Breast epithelium (tissue), 4 donors: Measurements from ENCODE around the gene SPTBN5. TPM values are rescaled to one million over a fixed set of nuclear protein-coding genes. Genes with fewer than 3 reads are reported as not detected.

Experiments used
- DNase-seq, 2 donors: peaks; one replicate each; pipeline ENCODE4 v3.0.0-alpha.2; 2019; ENCODE audit warnings: low spot score in 2 of 2
- H3K27ac ChIP-seq, 2 donors: fragments of 200-600 bp; sonication (generic) in 1 of 2; one replicate each; pipeline ENCODE4 v1.5.1; 2016 to 2019; ENCODE audit warnings: mild to moderate bottlenecking in 1 of 2
- H3K27me3 ChIP-seq, 2 donors: fragments of 200-600 bp; sonication (generic) in 1 of 2; one replicate each; pipeline versions ENCODE4 v1.5.1 to v1.6.0; 2017 to 2019; ENCODE audit warnings: control low read depth in 1 of 2, mild to moderate bottlenecking in 1 of 2
- H3K36me3 ChIP-seq: fragments of 200-600 bp; one replicate; pipeline ENCODE4 v1.5.1; 2019
- H3K4me1 ChIP-seq, 2 donors: fragments of 200-600 bp; sonication (generic); one replicate each; pipeline ENCODE4 v1.5.1; 2016 to 2019; ENCODE audit warnings: control low read depth in 1 of 2
- H3K4me3 ChIP-seq, 3 donors: fragments of 200-600 bp; sonication (generic); 1 replicate in 2 of 3; 2 replicates in 1 of 3; pipeline ENCODE4 v1.5.1; 2016 to 2019; ENCODE audit warnings: mild to moderate bottlenecking in 3 of 3, moderate library complexity in 2 of 3
- H3K9me3 ChIP-seq, 2 donors: fragments of 200-600 bp; sonication (generic) in 1 of 2; one replicate each; pipeline ENCODE4 v1.5.1; 2016 to 2019; ENCODE audit warnings: control low read depth in 1 of 2
- POLR2A ChIP-seq: fragments of 450-650 bp; IDR thresholded peaks from one replicate; pipeline ENCODE4 v1.6.1; 2016; ENCODE audit warnings: antibody characterized with exemption, mild to moderate bottlenecking, moderate library complexity
- POLR2AphosphoS5 ChIP-seq, 3 donors: sonication (generic); formaldehyde crosslinking; IDR thresholded peaks; one replicate each; pipeline ENCODE4 v1.6.1; 2017; ENCODE audit warnings: antibody characterized with exemption in 3 of 3
- intact Hi-C: fragments of 100-400 bp; cut with DNase I; formaldehyde crosslinking; loops from one replicate; pipeline ENCODE4 v1.15.1; 2023; ENCODE audit warnings: low total_unique reads
- total RNA-seq, 3 donors: library from RNA; depleted of rRNA; stranded (reverse); fragments of >200 nt; gene quantifications; one replicate each; pipeline ENCODE4 v1.1.0, GENCODE V29; 2016
- TF ChIP-seq, protein P1 (sequence below), 3 donors: fragments of 450-650 bp; IDR thresholded peaks; one replicate each; pipeline ENCODE4 v1.5.1; 2016 to 2017; ENCODE audit warnings: antibody characterized with exemption in 3 of 3, mild to moderate bottlenecking in 3 of 3, moderate library complexity in 3 of 3

The SPTBN5 gene
- total RNA-seq, 3 donors from 2014 or later: 0.16 to 2.3 (median 2.0) TPM

DNA sequence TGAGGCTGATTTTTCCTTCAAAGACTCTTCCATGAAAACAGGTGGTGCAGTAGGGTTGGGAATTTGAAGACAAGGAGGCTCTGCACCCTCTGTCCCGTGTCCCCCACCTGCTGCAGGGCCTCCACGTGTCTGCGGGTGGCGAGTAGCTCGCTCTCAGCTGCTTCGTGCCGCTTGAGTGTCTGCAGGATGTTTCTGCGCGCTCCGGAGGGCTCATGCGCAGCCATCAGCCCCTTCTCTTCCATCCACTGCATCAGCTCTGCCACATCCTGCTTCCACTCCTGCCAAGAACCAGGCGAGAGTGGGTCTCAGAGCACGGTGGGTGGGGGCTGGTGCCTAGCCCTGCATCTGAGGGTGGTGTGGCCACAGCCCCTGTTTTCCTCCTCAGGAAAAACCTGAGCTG lies 17.8 kb downstream of the SPTBN5 start:
- no peak overlapping the region for H3K27ac ChIP-seq
- H3K27me3 ChIP-seq: no peaks in the 10 kb centered on the region
- H3K36me3 ChIP-seq: no peaks in the 10 kb centered on the region
- intact Hi-C loops: no loop called here
- TF ChIP-seq POLR2AphosphoS5 (IDR thresholded peaks at IDR 0.05) (no peak), POLR2A (no peak)
- TF ChIP-seq, protein P1, sequence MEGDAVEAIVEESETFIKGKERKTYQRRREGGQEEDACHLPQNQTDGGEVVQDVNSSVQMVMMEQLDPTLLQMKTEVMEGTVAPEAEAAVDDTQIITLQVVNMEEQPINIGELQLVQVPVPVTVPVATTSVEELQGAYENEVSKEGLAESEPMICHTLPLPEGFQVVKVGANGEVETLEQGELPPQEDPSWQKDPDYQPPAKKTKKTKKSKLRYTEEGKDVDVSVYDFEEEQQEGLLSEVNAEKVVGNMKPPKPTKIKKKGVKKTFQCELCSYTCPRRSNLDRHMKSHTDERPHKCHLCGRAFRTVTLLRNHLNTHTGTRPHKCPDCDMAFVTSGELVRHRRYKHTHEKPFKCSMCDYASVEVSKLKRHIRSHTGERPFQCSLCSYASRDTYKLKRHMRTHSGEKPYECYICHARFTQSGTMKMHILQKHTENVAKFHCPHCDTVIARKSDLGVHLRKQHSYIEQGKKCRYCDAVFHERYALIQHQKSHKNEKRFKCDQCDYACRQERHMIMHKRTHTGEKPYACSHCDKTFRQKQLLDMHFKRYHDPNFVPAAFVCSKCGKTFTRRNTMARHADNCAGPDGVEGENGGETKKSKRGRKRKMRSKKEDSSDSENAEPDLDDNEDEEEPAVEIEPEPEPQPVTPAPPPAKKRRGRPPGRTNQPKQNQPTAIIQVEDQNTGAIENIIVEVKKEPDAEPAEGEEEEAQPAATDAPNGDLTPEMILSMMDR (IDR thresholded peaks at IDR 0.05): no peak
- no peaks in the 10 kb centered on the region for H3K9me3 ChIP-seq
- H3K4me1 ChIP-seq: peaks cover 0 to 7% of the 10 kb centered on the region in 2 donors
- DNase-seq: no peak
- H3K4me3 ChIP-seq: no peak overlapping the region

- TF ChIP-seq, protein P1 (IDR thresholded peaks at IDR 0.05): no peak
- TF ChIP-seq POLR2AphosphoS5 (IDR thresholded peaks at IDR 0.05) (no peak), POLR2A (no peak)
- H3K9me3 ChIP-seq: no peaks in the 10 kb centered on the region
Observed at GRCh38 chr15:41874736-41875135, 19.1 kb downstream of the SPTBN5 start.

DNA sequence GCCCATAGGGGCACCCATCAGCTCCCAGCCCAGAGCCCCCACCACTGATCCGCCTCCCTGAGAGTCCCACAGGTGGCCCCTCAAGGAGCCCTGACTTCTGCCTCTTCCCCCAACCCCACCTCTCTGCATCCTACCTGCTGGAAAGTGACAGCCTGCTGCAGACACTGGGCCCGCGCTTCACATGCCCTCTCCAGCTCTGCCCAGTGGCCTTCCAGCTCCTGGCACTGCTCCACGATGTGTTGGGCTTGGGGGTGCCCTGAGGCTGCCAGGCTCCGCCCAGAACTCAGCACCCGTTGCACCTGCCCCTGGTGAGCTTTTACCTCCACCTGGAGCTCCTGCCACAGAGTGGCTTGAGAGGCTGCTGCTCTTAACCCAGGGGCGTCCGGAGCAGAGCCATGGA lies 20.1 kb downstream of the SPTBN5 start:
- no peaks in the 10 kb centered on the region for H3K36me3 ChIP-seq
- H3K27me3 ChIP-seq: no peaks in the 10 kb centered on the region
- no peak overlapping the region for H3K27ac ChIP-seq
- H3K4me3 ChIP-seq: no peak overlapping the region
- intact Hi-C loops: no loop called here
- no peaks in the 10 kb centered on the region for H3K9me3 ChIP-seq
- TF ChIP-seq POLR2A: no peak
- no peak for TF ChIP-seq POLR2AphosphoS5 (IDR thresholded peaks at IDR 0.05)
- TF ChIP-seq, protein P1 (IDR thresholded peaks at IDR 0.05): no peak
- no peak for DNase-seq
- H3K4me1 ChIP-seq: peaks cover 0 to 7% of the 10 kb centered on the region in 2 donors

More at GRCh38 chr15:41874736-41875135, 19.1 kb downstream of the SPTBN5 start:
- H3K4me1 ChIP-seq: peaks cover 0 to 7% of the 10 kb centered on the region in 2 donors
- H3K27me3 ChIP-seq: no peaks in the 10 kb centered on the region
- no peak overlapping the region for H3K27ac ChIP-seq
- no peak overlapping the region for H3K4me3 ChIP-seq
- H3K36me3 ChIP-seq: no peaks in the 10 kb centered on the region
- intact Hi-C loops: no loop called here
- DNase-seq: no peak

DNA sequence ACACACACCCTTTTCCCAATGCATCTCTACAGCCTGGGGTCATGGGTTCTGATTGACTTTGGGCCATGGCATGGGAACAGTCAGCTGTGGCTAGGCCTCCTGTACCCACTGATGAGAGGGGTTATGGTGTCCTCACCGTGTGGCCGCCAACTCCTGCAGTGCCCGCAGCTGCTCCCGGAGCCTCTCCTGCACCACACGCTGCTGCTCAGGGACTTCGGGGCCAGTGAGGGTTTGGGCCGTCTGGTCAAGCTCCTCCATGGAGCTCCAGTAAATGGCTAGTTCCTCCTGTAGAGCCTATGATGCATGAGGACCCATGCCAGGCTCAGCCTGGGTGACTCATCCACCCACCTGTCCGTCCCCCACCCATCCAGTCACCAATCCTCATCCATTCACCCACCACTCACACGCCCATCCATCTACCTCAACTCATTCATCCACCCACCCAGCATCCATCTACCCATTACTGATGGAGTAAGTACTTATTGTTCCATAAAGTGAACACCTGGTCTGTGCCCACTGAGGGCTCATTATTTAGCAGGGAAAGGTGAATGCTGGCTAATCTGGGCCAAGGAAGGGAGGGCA lies 21.6 kb downstream of the SPTBN5 start:
- no peak for DNase-seq
- intact Hi-C loops: no loop called here
- no peak overlapping the region for H3K27ac ChIP-seq
- no peak for TF ChIP-seq POLR2AphosphoS5 (IDR thresholded peaks at IDR 0.05)
- TF ChIP-seq, protein P1 (IDR thresholded peaks at IDR 0.05): no peak
- no peak for TF ChIP-seq POLR2A
- no peaks in the 10 kb centered on the region for H3K27me3 ChIP-seq
- H3K36me3 ChIP-seq: no peaks in the 10 kb centered on the region
- no peaks in the 10 kb centered on the region for H3K9me3 ChIP-seq
- peaks cover 0 to 2% of the 10 kb centered on the region in 2 donors for H3K4me1 ChIP-seq
- H3K4me3 ChIP-seq: no peak overlapping the region

GRCh38 chr15:41871175-41871905 lies 22.5 kb downstream of the SPTBN5 start:
- DNase-seq: no peak
- TF ChIP-seq POLR2A (no peak), POLR2AphosphoS5 (IDR thresholded peaks at IDR 0.05) (no peak)
- TF ChIP-seq, protein P1 (IDR thresholded peaks at IDR 0.05): no peak
- no peaks in the 10 kb centered on the region for H3K9me3 ChIP-seq
- H3K4me1 ChIP-seq: no peaks in the 10 kb centered on the region
- H3K4me3 ChIP-seq: no peak overlapping the region
- H3K27ac ChIP-seq: no peak overlapping the region
- H3K27me3 ChIP-seq: no peaks in the 10 kb centered on the region
- no peaks in the 10 kb centered on the region for H3K36me3 ChIP-seq
- intact Hi-C loops: no loop called here
